ENCODE results near the gene TBC1D22A.
A peak's percentile ranks its signal among the peaks of the same experiment; 100 is the strongest.

TBC1D22A gene

GRCh38 chr22:47153854-47154525 lies 391.5 kb downstream of the TBC1D22A start:
- H3K9ac ChIP-seq (ENCODE audit: low read length), result no peak overlapping the region
- H3K9me3 ChIP-seq (ENCODE audit: control insufficient read depth, low read length), result peaks cover 3% of the 10 kb centered on the region
- peaks cover 12% of the 10 kb centered on the region for H3K4me1 ChIP-seq (ENCODE audit: control insufficient read depth, insufficient read depth, low read length)
- H3K27me3 ChIP-seq (replicated peaks; ENCODE audit: control insufficient read depth, insufficient read depth, low read length), result no peaks in the 10 kb centered on the region
- DNase-seq (ENCODE audit: low read depth), result no peak
- peak overlapping the region; percentile 66 for H3K4me3 ChIP-seq (ENCODE audit: low read length)
- peaks cover 2% of the 10 kb centered on the region for H3K36me3 ChIP-seq (ENCODE audit: control insufficient read depth, insufficient read depth, low read length, severe bottlenecking)

- peak overlapping the region; percentile 36 for H3K9ac ChIP-seq (ENCODE audit: low read length)
- peaks cover 5% of the 10 kb centered on the region for H3K36me3 ChIP-seq (ENCODE audit: control insufficient read depth, insufficient read depth, low read length, severe bottlenecking)
- peaks cover 3% of the 10 kb centered on the region for H3K9me3 ChIP-seq (ENCODE audit: control insufficient read depth, low read length)
- H3K27me3 ChIP-seq (replicated peaks; ENCODE audit: control insufficient read depth, insufficient read depth, low read length), result no peaks in the 10 kb centered on the region
- H3K4me3 ChIP-seq (ENCODE audit: low read length), result peak overlapping the region; percentile 66
- DNase-seq (ENCODE audit: low read depth), result peak; percentile 59
- H3K4me1 ChIP-seq (ENCODE audit: control insufficient read depth, insufficient read depth, low read length), result peaks cover 12% of the 10 kb centered on the region
Observed at GRCh38 chr22:47154621-47155081, 392.2 kb downstream of the TBC1D22A start.

DNA sequence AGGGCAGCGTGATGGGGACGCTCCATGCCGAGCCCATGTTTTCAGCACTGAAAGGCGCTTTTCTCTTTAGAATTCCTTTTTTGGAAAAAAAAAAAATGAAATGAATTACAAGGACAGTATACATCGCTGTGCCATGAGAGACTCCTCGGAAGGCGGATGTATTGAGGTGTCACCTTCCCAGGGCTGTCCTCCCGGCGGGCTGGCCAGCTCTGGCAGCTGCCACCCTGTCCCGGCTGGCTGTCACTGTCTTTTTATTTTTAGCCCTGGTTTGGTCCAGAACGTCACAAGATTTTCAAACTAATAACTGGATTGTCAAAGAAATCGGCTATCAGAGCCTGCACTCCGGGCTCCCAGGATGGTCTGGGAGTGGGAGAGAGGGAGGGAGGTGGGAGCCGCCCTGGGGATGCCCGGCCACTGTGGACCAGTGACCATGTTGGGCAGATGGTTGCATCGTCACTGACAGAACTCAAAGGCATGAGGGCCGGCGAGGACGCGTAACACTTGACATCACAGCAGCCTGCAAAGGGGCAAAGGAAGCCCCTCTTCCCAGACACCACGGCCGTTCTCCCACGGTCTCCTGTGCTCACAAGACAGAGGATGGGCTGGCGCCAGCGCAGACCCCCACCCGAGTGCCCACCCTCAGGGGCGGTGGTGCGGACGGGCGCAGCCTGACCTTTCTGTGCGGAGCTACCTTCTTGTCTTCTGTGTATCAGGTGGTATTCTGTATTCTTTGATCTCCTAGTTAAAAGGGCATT lies 392.9 kb downstream of the TBC1D22A start:
- peaks cover 12% of the 10 kb centered on the region for H3K4me1 ChIP-seq (ENCODE audit: control insufficient read depth, insufficient read depth, low read length)
- H3K36me3 ChIP-seq (ENCODE audit: control insufficient read depth, insufficient read depth, low read length, severe bottlenecking), result peaks cover 5% of the 10 kb centered on the region
- H3K9ac ChIP-seq (ENCODE audit: low read length), result peak overlapping the region; percentile 36
- no peaks in the 10 kb centered on the region for H3K27me3 ChIP-seq (replicated peaks; ENCODE audit: control insufficient read depth, insufficient read depth, low read length)
- peaks cover 3% of the 10 kb centered on the region for H3K9me3 ChIP-seq (ENCODE audit: control insufficient read depth, low read length)
- H3K4me3 ChIP-seq (ENCODE audit: low read length), result peak overlapping the region; percentile 66
- no peak for DNase-seq (ENCODE audit: low read depth)

GRCh38 chr22:47155912-47156311 lies 393.5 kb downstream of the TBC1D22A start:
- Histone ChIP-seq H3K27me3 (replicated peaks; ENCODE audit: control insufficient read depth, insufficient read depth, low read length) (no peaks in the 10 kb centered on the region), H3K4me3 (ENCODE audit: low read length) (no peak overlapping the region), H3K36me3 (ENCODE audit: control insufficient read depth, insufficient read depth, low read length, severe bottlenecking) (peaks cover 5% of the 10 kb centered on the region), H3K9ac (ENCODE audit: low read length) (no peak overlapping the region), H3K9me3 (ENCODE audit: control insufficient read depth, low read length) (peaks cover 3% of the 10 kb centered on the region), H3K4me1 (ENCODE audit: control insufficient read depth, insufficient read depth, low read length) (peaks cover 12% of the 10 kb centered on the region)
- DNase-seq (ENCODE audit: low read depth), result no peak

GRCh38 chr22:47156352-47157092 lies 394.1 kb downstream of the TBC1D22A start:
- Histone ChIP-seq H3K4me3 (ENCODE audit: low read length) (no peak overlapping the region), H3K27me3 (replicated peaks; ENCODE audit: control insufficient read depth, insufficient read depth, low read length) (no peaks in the 10 kb centered on the region), H3K4me1 (ENCODE audit: control insufficient read depth, insufficient read depth, low read length) (peaks cover 12% of the 10 kb centered on the region), H3K9ac (ENCODE audit: low read length) (no peak overlapping the region), H3K36me3 (ENCODE audit: control insufficient read depth, insufficient read depth, low read length, severe bottlenecking) (peaks cover 5% of the 10 kb centered on the region), H3K9me3 (ENCODE audit: control insufficient read depth, low read length) (peaks cover 3% of the 10 kb centered on the region)
- DNase-seq (ENCODE audit: low read depth), result no peak

DNA sequence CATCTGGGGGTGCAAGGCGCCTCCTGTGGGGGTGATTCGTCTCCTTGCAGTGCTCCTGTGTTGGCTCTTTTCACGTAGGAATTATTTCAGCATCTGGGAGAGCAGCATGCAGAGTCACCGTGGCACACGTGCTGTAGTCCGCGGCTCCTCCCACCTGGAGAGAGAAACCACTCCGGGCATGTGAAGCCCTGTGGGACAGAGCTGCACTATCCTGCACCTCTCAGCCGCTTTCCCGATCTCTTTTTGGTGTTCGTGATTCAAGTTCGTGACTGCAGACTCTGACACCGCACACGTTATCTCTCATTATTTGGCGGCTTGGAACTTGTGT lies 394.6 kb downstream of the TBC1D22A start:
- peaks cover 12% of the 10 kb centered on the region for H3K4me1 ChIP-seq (ENCODE audit: control insufficient read depth, insufficient read depth, low read length)
- no peak overlapping the region for H3K9ac ChIP-seq (ENCODE audit: low read length)
- no peak for DNase-seq (ENCODE audit: low read depth)
- H3K9me3 ChIP-seq (ENCODE audit: control insufficient read depth, low read length), result peaks cover 3% of the 10 kb centered on the region
- H3K27me3 ChIP-seq (replicated peaks; ENCODE audit: control insufficient read depth, insufficient read depth, low read length), result no peaks in the 10 kb centered on the region
- peaks cover 5% of the 10 kb centered on the region for H3K36me3 ChIP-seq (ENCODE audit: control insufficient read depth, insufficient read depth, low read length, severe bottlenecking)
- H3K4me3 ChIP-seq (ENCODE audit: low read length), result no peak overlapping the region

DNA sequence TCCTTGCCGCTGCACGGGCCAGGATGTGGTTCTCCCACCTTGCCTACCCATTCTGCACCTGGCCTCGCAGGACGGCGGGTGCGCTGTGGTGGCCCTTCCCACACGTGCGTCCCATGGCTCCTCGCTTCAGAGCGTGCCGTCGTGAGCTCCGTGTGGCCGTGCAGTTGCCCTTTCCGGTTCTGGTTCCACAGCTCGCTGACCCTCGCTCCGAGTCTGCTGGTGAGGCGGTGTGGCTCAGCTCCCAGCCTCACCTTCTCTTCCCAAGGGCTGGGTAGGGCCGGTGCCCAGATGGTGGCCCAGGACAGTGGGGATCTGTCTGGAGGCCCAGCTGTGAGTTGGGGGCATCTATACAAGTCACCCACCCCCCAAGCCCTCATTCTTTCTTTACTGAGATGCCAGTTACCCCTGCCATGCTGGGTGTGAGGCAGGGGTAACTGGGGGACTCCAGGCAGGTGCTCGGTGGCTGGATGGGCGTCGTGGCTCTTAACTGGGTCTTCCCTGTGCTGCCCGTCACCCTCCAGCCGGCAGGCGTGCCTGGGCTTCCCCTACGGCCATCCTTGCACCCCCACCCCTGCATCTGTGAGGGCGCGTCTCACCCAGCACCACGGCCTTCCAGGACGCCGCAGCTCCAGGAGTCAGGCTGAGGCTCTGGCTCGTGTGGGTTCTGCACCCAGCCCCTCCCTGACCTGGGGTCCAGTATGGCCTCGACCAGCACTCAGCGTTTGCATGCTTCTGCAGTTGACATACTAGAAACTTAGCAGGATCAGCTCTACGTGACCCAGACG lies 395.2 kb downstream of the TBC1D22A start:
- Histone ChIP-seq H3K4me1 (ENCODE audit: control insufficient read depth, insufficient read depth, low read length) (peaks cover 12% of the 10 kb centered on the region), H3K27me3 (replicated peaks; ENCODE audit: control insufficient read depth, insufficient read depth, low read length) (no peaks in the 10 kb centered on the region), H3K4me3 (ENCODE audit: low read length) (no peak overlapping the region), H3K36me3 (ENCODE audit: control insufficient read depth, insufficient read depth, low read length, severe bottlenecking) (peaks cover 5% of the 10 kb centered on the region), H3K9me3 (ENCODE audit: control insufficient read depth, low read length) (peaks cover 3% of the 10 kb centered on the region), H3K9ac (ENCODE audit: low read length) (no peak overlapping the region)
- DNase-seq (ENCODE audit: low read depth), result no peak

DNA sequence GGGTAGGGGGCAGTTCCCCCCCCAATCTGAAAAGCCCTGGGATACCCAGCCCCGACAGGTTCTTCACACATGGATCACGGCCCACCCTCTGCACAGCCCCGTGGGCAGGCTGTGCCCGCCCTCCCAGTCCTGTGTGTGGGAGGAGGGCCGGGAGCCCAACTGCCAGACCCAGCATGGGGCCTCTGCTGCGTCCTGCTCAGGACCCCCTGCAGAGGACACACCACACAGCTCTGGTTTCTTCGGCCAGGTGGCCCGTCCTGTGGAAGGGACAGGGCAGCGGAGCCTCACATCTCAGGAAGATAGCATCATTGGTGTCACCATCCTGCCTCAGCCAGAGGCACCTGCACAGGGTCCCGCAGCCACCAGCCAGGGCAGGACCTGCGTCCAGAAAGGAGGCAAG lies 396.0 kb downstream of the TBC1D22A start:
- Histone ChIP-seq H3K36me3 (ENCODE audit: control insufficient read depth, insufficient read depth, low read length, severe bottlenecking) (peaks cover 5% of the 10 kb centered on the region), H3K4me1 (ENCODE audit: control insufficient read depth, insufficient read depth, low read length) (peaks cover 12% of the 10 kb centered on the region), H3K4me3 (ENCODE audit: low read length) (no peak overlapping the region), H3K9me3 (ENCODE audit: control insufficient read depth, low read length) (no peaks in the 10 kb centered on the region), H3K27me3 (replicated peaks; ENCODE audit: control insufficient read depth, insufficient read depth, low read length) (no peaks in the 10 kb centered on the region), H3K9ac (ENCODE audit: low read length) (no peak overlapping the region)
- DNase-seq (ENCODE audit: low read depth), result no peak

GRCh38 chr22:47159592-47159991 lies 397.1 kb downstream of the TBC1D22A start:
- Histone ChIP-seq H3K9ac (ENCODE audit: low read length) (no peak overlapping the region), H3K9me3 (ENCODE audit: control insufficient read depth, low read length) (no peaks in the 10 kb centered on the region), H3K36me3 (ENCODE audit: control insufficient read depth, insufficient read depth, low read length, severe bottlenecking) (peaks cover 5% of the 10 kb centered on the region), H3K4me3 (ENCODE audit: low read length) (no peak overlapping the region), H3K27me3 (replicated peaks; ENCODE audit: control insufficient read depth, insufficient read depth, low read length) (no peaks in the 10 kb centered on the region), H3K4me1 (ENCODE audit: control insufficient read depth, insufficient read depth, low read length) (peaks cover 7% of the 10 kb centered on the region)
- DNase-seq (ENCODE audit: low read depth), result no peak

DNA sequence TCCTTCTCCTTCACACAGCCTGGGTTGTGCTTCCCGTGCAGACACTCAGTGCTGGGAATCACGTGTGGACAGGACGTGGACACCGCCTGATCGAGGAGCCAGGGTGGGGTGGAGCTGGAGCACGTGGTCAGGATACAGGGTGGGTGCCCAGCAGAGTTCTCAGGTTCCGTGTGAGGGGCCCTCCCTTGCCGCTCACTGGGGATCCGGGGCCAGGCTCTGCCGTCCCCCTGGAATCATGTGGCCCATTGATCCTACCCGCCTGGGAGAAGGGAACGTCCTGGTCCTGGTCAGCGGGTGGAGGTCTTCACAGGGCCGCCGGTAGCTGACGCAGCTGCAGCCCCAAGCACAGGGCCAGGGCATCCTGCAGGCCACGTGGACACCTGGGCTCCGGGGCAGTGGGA lies 397.7 kb downstream of the TBC1D22A start:
- H3K9ac ChIP-seq (ENCODE audit: low read length), result no peak overlapping the region
- H3K4me3 ChIP-seq (ENCODE audit: low read length), result no peak overlapping the region
- no peaks in the 10 kb centered on the region for H3K9me3 ChIP-seq (ENCODE audit: control insufficient read depth, low read length)
- peaks cover 2% of the 10 kb centered on the region for H3K4me1 ChIP-seq (ENCODE audit: control insufficient read depth, insufficient read depth, low read length)
- H3K36me3 ChIP-seq (ENCODE audit: control insufficient read depth, insufficient read depth, low read length, severe bottlenecking), result peaks cover 5% of the 10 kb centered on the region
- DNase-seq (ENCODE audit: low read depth), result no peak
- no peaks in the 10 kb centered on the region for H3K27me3 ChIP-seq (replicated peaks; ENCODE audit: control insufficient read depth, insufficient read depth, low read length)

All from adipocyte (in vitro differentiated cells).